Colon (tissue), 2 donors: ENCODE results near the gene C1QL3.

Experiments used
- FAIRE-seq: peaks from 2 replicates; lab custom pipeline; 2012; peaks lifted over from hg19 to GRCh38; lab: Jason Lieb, UNC
- donor health status: control.
- donor health status: control.

The C1QL3 gene

GRCh38 chr10:16521311-16522016 is at the start of gene C1QL3:
TSS of gene C1QL3 (minus strand) at chr10:16521879. CDS start at chr10:16521065, 814 bp downstream.
- FAIRE-seq = no peak

- FAIRE-seq = no peak
Measured at GRCh38 chr10:16570731-16571130, 49.1 kb upstream of the C1QL3 start.

- FAIRE-seq = no peak
Measured at GRCh38 chr10:16566202-16566805, 44.6 kb upstream of the C1QL3 start.

GRCh38 chr10:16565604-16566003 is 43.9 kb upstream of the C1QL3 start:
- FAIRE-seq = no peak

- no peak for FAIRE-seq
Measured at GRCh38 chr10:16562891-16563290, 41.2 kb upstream of the C1QL3 start.

GRCh38 chr10:16559236-16559773 is 37.6 kb upstream of the C1QL3 start:
- FAIRE-seq = no peak

- FAIRE-seq = no peak
Measured at GRCh38 chr10:16547973-16548372, 26.3 kb upstream of the C1QL3 start.

- no peak for FAIRE-seq
Measured at GRCh38 chr10:16545116-16545736, 23.5 kb upstream of the C1QL3 start.

- FAIRE-seq = no peak
Measured at GRCh38 chr10:16544591-16544990, 22.9 kb upstream of the C1QL3 start.

GRCh38 chr10:16544099-16544498 is 22.4 kb upstream of the C1QL3 start:
- FAIRE-seq = no peak

- FAIRE-seq = no peak
Measured at GRCh38 chr10:16536155-16536554, 14.5 kb upstream of the C1QL3 start.

- FAIRE-seq = no peak
Measured at GRCh38 chr10:16529853-16530252, 8.2 kb upstream of the C1QL3 start.

GRCh38 chr10:16527452-16527851 is 5.8 kb upstream of the C1QL3 start:
- no peak for FAIRE-seq

- no peak for FAIRE-seq
Measured at GRCh38 chr10:16520900-16521299, 779 bp downstream of the C1QL3 start.

GRCh38 chr10:16519908-16520861 is 1.5 kb downstream of the C1QL3 start:
- FAIRE-seq = no peak

- no peak for FAIRE-seq
Measured at GRCh38 chr10:16519250-16519907, 2.3 kb downstream of the C1QL3 start.

GRCh38 chr10:16518822-16519221 is 2.9 kb downstream of the C1QL3 start:
- FAIRE-seq = no peak

GRCh38 chr10:16510843-16511242 is 10.8 kb downstream of the C1QL3 start:
- FAIRE-seq = no peak

- FAIRE-seq = no peak
Measured at GRCh38 chr10:16509996-16510395, 11.7 kb downstream of the C1QL3 start.

- FAIRE-seq = no peak
Measured at GRCh38 chr10:16505161-16505560, 16.5 kb downstream of the C1QL3 start.

GRCh38 chr10:16497911-16498310 is 23.8 kb downstream of the C1QL3 start:
- FAIRE-seq = no peak
